22Rv1 (cell line): ENCODE results near the gene ZC3H8.

Experiments
- H3K27ac ChIP-seq: fragments of 450-650 bp; 2 replicates; pipeline ENCODE4 v1.5.1; 2017
- ZFX ChIP-seq: fragments of 450-650 bp; IDR thresholded peaks from 2 replicates; pipeline ENCODE4 v1.6.1; 2017; ENCODE audit warnings: antibody characterized with exemption, borderline replicate concordance
- TF ChIP-seq, protein P1 (sequence below): fragments of 450-650 bp; IDR thresholded peaks from 2 replicates; pipeline ENCODE4 v1.5.1; 2017; ENCODE audit warnings: mild to moderate bottlenecking

ZC3H8 gene

GRCh38 chr2:112254466-112255240 lies at the start of gene ZC3H8:
Gene ZC3H8 (minus strand): TSS chr2:112255042. CDS start chr2:112254981, 61 bp downstream.
- peak within 1 kb of the TSS; percentile 78 for H3K27ac ChIP-seq

GRCh38 chr2:112304298-112304941 lies 49.6 kb upstream of the ZC3H8 start:
- no peak for TF ChIP-seq ZFX
- TF ChIP-seq, protein P1, sequence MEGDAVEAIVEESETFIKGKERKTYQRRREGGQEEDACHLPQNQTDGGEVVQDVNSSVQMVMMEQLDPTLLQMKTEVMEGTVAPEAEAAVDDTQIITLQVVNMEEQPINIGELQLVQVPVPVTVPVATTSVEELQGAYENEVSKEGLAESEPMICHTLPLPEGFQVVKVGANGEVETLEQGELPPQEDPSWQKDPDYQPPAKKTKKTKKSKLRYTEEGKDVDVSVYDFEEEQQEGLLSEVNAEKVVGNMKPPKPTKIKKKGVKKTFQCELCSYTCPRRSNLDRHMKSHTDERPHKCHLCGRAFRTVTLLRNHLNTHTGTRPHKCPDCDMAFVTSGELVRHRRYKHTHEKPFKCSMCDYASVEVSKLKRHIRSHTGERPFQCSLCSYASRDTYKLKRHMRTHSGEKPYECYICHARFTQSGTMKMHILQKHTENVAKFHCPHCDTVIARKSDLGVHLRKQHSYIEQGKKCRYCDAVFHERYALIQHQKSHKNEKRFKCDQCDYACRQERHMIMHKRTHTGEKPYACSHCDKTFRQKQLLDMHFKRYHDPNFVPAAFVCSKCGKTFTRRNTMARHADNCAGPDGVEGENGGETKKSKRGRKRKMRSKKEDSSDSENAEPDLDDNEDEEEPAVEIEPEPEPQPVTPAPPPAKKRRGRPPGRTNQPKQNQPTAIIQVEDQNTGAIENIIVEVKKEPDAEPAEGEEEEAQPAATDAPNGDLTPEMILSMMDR = no peak
- no peak overlapping the region for H3K27ac ChIP-seq

More at GRCh38 chr2:112254466-112255240, at the start of gene ZC3H8:
- TF ChIP-seq ZFX = no peak
- TF ChIP-seq, protein P1 = 0 out of 2 replicates have a peak, but pooled peaks have one; percentile 9

DNA sequence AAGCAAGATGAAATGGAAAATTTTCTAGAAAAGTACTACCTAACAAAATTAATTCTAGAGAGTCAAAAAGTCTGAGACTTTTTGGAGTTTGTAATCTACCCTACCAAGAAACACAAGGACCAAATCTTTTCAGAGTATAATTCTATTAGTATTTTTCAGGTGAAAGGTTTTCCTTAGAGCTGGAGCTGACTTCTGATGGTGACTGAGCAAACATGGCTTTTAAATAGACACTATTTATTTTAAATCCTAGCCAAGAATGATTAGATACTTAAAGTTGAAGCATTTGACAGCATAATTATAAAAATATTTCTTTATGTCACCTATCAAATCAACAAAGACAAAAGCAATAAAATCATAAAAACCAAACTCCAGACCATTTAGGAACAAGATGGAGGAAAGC lies 47.1 kb upstream of the ZC3H8 start:
- no peak for TF ChIP-seq ZFX
- TF ChIP-seq, protein P1 = no peak
- no peak overlapping the region for H3K27ac ChIP-seq

DNA sequence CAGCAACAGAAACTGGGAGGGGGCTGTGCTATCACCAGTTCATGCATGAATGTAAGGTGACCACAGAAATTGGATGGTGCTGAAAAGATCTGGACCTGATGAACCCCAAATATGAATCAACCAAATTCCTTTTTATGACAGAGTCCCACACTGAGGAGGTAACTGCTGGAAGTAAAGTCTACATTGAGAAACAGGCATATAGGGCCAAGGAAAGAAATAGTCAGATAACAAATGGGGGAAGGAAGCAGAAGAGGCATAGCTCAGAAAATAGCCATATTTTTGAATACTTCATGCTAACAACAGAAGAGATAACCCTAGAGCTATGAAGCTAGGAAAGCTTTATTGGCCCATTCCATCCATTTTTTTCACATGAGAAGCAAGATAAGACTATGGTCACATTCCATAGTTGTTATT lies 46.3 kb upstream of the ZC3H8 start:
- TF ChIP-seq, protein P1 = no peak
- no peak for TF ChIP-seq ZFX
- H3K27ac ChIP-seq = no peak overlapping the region

- TF ChIP-seq, protein P1 = no peak
- TF ChIP-seq ZFX = no peak
Measured at GRCh38 chr2:112296407-112296806, 41.6 kb upstream of the ZC3H8 start.

DNA sequence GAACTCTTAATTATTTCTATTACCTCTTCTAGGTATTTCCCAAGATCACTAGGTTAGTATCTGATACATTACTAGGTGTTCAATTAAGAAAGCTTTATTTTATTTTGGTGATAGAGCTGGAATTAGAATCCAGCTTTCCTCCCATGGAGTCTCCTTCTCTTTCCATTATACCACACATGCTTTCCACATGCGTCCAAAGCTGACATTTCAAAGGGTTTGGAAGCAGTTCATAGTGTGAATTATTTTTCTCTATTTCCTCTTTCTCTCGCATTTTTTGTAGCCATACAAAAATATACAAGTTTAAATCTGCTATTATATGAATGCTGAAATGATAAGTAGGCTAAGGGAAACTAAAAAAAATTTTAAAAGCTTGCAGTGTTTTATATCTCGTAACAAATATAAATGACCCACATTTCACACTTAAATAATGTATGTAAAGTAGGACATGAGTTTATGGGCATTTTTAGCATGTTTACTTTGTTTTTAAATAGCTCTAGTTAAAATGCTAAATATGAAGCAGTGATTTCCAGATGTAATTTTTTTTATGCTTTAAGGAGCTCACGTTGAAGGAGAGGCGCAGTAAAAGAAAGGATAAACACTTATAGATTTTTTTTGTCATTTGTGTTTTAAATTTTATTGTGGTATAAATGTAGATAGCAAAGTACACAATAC lies 40.7 kb upstream of the ZC3H8 start:
- no peak for TF ChIP-seq ZFX
- TF ChIP-seq, protein P1 = no peak
- H3K27ac ChIP-seq = no peak overlapping the region

More at GRCh38 chr2:112296407-112296806, 41.6 kb upstream of the ZC3H8 start:
- no peak overlapping the region for H3K27ac ChIP-seq
